Body of pancreas (tissue), 4 donors: ENCODE results near the gene RGS6. TPM values are rescaled to one million over a fixed set of nuclear protein-coding genes. Genes with fewer than 3 reads are reported as not detected.

Experiments used
- ATAC-seq: fragments of 150-250 bp; one replicate; pipeline ENCODE4 v1.9.1; 2016
- DNase-seq, 4 donors: peaks; one replicate each; pipeline ENCODE4 v3.0.0-alpha.2; 2019
- H3K27ac ChIP-seq, 4 donors: fragments of 200-600 bp; sonication (generic); 1 replicate in 3 of 4; 2 replicates in 1 of 4; pipeline versions ENCODE4 v1.5.1 to v1.6.1; 2016 to 2019; ENCODE audit warnings: mild to moderate bottlenecking in 1 of 4, mixed read lengths in 1 of 4, moderate library complexity in 1 of 4
- H3K27me3 ChIP-seq, 2 donors: fragments of 200-600 bp; sonication (generic); one replicate each; pipeline ENCODE4 v1.6.0; 2016; ENCODE audit warnings: mild to moderate bottlenecking in 1 of 2
- H3K36me3 ChIP-seq, 2 donors: fragments of 200-600 bp; sonication (generic); replicated peaks in 1 of 2; 2 replicates each; pipeline ENCODE4 v1.5.1; 2016; ENCODE audit warnings: low read depth in 2 of 2; ENCODE audit not compliant: insufficient read depth in 1 of 2
- H3K4me1 ChIP-seq: fragments of 200-600 bp; sonication (generic); one replicate; pipeline ENCODE4 v1.6.0; 2016
- H3K4me3 ChIP-seq, 2 donors: fragments of 200-600 bp; sonication (generic); 1 replicate in 1 of 2; 2 replicates in 1 of 2; pipeline ENCODE4 v1.5.1; 2016 to 2019
- H3K9me3 ChIP-seq, 3 donors: fragments of 200-600 bp; sonication (generic); 1 replicate in 2 of 3; 2 replicates in 1 of 3; pipeline ENCODE4 v1.5.1; 2016
- POLR2A ChIP-seq, 3 donors: fragments of 450-650 bp; IDR thresholded peaks; one replicate each; pipeline ENCODE4 v1.6.1; 2016; ENCODE audit warnings: antibody characterized with exemption in 3 of 3, mild to moderate bottlenecking in 2 of 3
- WGBS, 2 donors: methylation state at CpG; one replicate each; pipeline ENCODE4 v1.1.5; 2017; 5-methylcytosine and 5-hydroxymethylcytosine counted together
- intact Hi-C: fragments of 100-400 bp; cut with DNase I; formaldehyde crosslinking; loops from one replicate; pipeline ENCODE4 v1.15.1; 2023
- total RNA-seq, 2 donors: library from RNA; depleted of rRNA; stranded (reverse); fragments of >200 nt; gene quantifications; one replicate each; pipeline ENCODE4 v1.1.0, GENCODE V29; 2016
- TF ChIP-seq, protein P1 (sequence below), 7 experiments: fragments of 450-650 bp in 4 of 7; fragments of 200-600 bp in 3 of 7; sonication (generic) in 3 of 7; IDR thresholded peaks; one replicate each; pipeline ENCODE4 v1.5.1; 2016 to 2019; ENCODE audit warnings: antibody characterized with exemption in 7 of 7

Gene RGS6
- total RNA-seq, 2 donors from 2014 or later, result 0.26 to 1.3 TPM

DNA sequence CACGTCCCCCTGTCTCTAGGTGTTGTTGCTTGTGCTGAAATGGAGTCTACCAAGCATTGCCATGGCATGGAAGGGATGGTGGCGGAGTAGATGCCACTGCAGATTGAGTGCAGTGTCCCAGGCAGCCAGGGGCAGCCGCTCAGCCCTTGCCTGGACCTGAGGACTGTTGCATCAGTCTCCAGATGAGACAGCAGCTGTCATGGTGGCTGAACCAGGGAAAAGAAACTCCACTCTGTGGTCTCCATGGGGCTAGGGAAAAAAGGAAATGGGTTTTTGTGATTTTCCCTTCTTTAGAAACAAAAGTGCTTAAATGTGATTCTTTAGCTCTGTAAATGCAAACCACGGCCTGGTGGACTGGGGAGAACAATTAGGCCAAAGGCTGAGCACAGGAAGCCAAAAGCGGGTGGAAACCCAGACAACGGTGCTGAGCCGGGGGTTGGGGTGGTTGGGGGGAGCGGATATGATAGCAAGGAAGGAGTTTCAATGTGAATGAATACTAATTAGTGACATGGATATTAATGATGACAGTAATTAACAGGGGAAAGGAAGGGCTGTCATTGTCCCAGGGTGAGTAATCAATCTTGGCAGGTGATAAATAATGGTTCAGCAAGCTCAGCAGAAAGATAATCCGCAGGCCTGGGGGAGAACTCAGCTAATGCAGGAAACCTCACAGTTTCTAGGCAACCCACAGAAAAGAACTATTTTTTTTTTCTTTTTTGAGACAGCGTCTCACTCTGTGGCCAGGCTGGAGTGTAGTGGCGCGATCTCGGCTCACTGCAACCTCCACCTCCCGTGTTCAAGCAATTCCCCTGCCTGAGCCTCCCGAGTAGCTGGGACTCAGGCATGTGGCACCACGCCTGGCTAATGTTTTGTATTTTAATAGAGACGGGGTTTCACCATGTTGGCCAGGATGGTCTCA lies 519.1 kb downstream of the RGS6 start:
- no peak overlapping the region for H3K27ac ChIP-seq
- H3K36me3 ChIP-seq, result no peaks in the 10 kb centered on the region
- DNase-seq (peak in 2 of 4 donors; percentile 11 to 13), ATAC-seq (no peak)
- no peak overlapping the region for H3K4me3 ChIP-seq
- 41 to 60% methylated on average over 15 to 17 of the region's 17 CpGs for WGBS, 2 donors
- H3K27me3 ChIP-seq, result no peaks in the 10 kb centered on the region
- no peak for TF ChIP-seq POLR2A (IDR thresholded peaks at IDR 0.05)
- TF ChIP-seq, protein P1, sequence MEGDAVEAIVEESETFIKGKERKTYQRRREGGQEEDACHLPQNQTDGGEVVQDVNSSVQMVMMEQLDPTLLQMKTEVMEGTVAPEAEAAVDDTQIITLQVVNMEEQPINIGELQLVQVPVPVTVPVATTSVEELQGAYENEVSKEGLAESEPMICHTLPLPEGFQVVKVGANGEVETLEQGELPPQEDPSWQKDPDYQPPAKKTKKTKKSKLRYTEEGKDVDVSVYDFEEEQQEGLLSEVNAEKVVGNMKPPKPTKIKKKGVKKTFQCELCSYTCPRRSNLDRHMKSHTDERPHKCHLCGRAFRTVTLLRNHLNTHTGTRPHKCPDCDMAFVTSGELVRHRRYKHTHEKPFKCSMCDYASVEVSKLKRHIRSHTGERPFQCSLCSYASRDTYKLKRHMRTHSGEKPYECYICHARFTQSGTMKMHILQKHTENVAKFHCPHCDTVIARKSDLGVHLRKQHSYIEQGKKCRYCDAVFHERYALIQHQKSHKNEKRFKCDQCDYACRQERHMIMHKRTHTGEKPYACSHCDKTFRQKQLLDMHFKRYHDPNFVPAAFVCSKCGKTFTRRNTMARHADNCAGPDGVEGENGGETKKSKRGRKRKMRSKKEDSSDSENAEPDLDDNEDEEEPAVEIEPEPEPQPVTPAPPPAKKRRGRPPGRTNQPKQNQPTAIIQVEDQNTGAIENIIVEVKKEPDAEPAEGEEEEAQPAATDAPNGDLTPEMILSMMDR (IDR thresholded peaks at IDR 0.05), result no peak
- intact Hi-C loops, result no loop called here
- H3K4me1 ChIP-seq, result no peaks in the 10 kb centered on the region
- H3K9me3 ChIP-seq, result no peaks in the 10 kb centered on the region

DNA sequence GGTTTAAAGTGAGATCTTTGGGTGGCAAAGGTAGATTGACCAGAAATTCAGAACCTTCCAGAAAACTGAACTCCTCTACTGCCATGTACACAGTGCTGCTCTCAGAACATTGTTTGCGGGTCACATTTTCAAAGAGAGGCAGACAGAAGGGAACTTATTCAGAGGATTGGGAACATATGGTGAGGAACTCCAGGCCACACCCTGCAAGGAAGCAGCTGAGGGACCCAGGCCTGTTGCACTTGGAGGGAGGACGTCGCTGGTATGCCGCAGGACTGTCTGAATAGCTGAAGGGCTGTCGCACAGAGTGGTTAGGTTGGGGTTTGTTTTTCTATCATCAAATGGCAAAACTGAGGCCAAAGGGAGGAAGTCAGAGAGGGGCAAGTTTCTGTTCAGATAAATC lies 520.5 kb downstream of the RGS6 start:
- TF ChIP-seq POLR2A (IDR thresholded peaks at IDR 0.05), result no peak
- TF ChIP-seq, protein P1 (IDR thresholded peaks at IDR 0.05), result no peak
- Histone ChIP-seq H3K4me1 (no peaks in the 10 kb centered on the region), H3K36me3 (no peaks in the 10 kb centered on the region), H3K4me3 (no peak overlapping the region), H3K27me3 (no peaks in the 10 kb centered on the region), H3K9me3 (no peaks in the 10 kb centered on the region), H3K27ac (no peak overlapping the region)
- WGBS, 2 donors, result 86 to 93% methylated on average over 5 of the region's 5 CpGs
- intact Hi-C loops, result no loop called here
- ATAC-seq (no peak), DNase-seq (no peak)

DNA sequence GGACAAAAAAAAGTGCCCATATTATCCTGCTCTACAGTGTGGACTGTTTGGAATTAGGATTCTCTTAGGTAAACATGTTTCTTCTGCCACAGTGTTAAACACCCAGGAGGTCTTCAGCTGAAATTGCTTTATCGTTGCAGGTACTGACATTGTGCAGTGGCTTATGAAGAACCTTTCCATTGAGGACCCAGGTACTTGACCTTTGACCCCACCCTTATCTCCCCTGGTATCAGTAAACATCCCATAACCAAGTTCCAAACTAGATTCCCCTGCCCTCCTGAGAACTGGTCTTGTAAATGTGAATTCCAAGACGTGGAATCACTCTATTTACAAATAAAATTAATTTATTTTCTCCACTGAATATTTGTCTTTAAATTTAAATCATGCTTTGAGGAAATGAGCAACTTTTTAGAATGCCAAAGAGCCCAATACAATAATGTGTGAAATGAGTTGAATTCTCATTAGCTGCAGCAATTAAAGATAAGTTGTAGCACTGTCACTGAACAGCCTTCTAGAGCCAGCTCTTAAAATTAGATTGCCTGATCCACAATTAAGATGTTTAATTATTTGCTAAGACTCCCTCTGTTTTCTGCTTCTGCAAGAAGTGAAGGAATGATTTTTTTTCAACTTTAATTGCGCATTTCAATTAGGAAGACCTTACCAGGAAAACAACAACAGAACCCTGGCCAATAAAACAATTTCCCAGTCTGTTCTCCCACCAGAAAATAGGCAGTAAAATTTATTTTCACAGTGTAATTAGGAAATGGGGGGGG lies 522.3 kb downstream of the RGS6 start:
- 52 to 67% methylated on average over 3 of the region's 3 CpGs for WGBS, 2 donors
- no peak for ATAC-seq
- TF ChIP-seq, protein P1 (IDR thresholded peaks at IDR 0.05), result no peak
- TF ChIP-seq POLR2A (IDR thresholded peaks at IDR 0.05), result no peak
- Histone ChIP-seq H3K4me3 (no peak overlapping the region), H3K4me1 (no peaks in the 10 kb centered on the region), H3K27ac (no peak overlapping the region), H3K36me3 (no peaks in the 10 kb centered on the region), H3K9me3 (no peaks in the 10 kb centered on the region), H3K27me3 (no peaks in the 10 kb centered on the region)
- DNase-seq, result no peak
- intact Hi-C loops, result no loop called here

DNA sequence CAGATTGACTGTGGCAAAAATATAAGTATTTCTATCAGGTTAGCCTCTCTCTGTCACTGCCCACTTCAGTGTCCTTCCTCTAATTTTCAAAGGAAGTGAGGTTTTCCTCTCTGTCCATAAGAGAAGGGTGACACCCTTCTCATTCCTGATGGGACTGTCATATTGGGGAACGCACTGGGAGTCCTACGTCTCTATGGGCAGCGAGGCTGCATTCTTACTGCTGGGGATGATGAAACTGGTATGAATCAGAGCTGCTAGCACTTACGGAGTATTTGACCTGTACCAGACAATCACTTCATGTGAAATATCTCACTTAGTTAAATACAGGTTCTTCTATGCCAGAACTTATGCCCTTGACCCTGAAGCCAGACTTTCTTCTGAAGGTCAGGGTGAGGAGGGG lies 525.4 kb downstream of the RGS6 start:
- H3K4me1 ChIP-seq, result no peaks in the 10 kb centered on the region

More for the DNA sequence above, 525.4 kb downstream of the RGS6 start:
- no peak overlapping the region for H3K4me3 ChIP-seq
- WGBS, 2 donors, result 69 to 80% methylated on average over 4 of the region's 4 CpGs
- no peaks in the 10 kb centered on the region for H3K9me3 ChIP-seq
- no peaks in the 10 kb centered on the region for H3K36me3 ChIP-seq
- H3K27ac ChIP-seq, result no peak overlapping the region
- ATAC-seq (no peak), DNase-seq (no peak)
- no peak for TF ChIP-seq POLR2A (IDR thresholded peaks at IDR 0.05)
- TF ChIP-seq, protein P1 (IDR thresholded peaks at IDR 0.05), result no peak
- intact Hi-C loops, result no loop called here
- H3K27me3 ChIP-seq, result no peaks in the 10 kb centered on the region
